GM23338 (cell line): ENCODE results near the gene ACVR1C. TPM values are rescaled to one million over a fixed set of nuclear protein-coding genes. Genes with fewer than 3 reads are reported as not detected.

Experiments
- ATAC-seq: fragments of 200-7000 bp; cut with Tn5 transposase; 3 replicates; pipeline ENCODE4 v1.9.1; 2020
- DNase-seq: peaks from one replicate; pipeline ENCODE4 v3.0.0-alpha.2; 2015; ENCODE audit warnings: low spot score
- H2AFZ ChIP-seq: fragments of 200-600 bp; sonication (generic); 2 replicates; pipeline ENCODE4 v1.8.0; 2016; ENCODE audit warnings: antibody characterized with exemption, mild to moderate bottlenecking, moderate library complexity
- H3F3A ChIP-seq: fragments of 200-600 bp; sonication (generic); replicated peaks from 2 replicates; pipeline ENCODE4 v1.8.0; 2017; ENCODE audit warnings: antibody characterized with exemption, mixed run types, low read depth
- H3K27ac ChIP-seq: fragments of 200-600 bp; sonication (generic); 2 replicates; pipeline ENCODE4 v1.6.1; 2016; ENCODE audit warnings: low read depth
- H3K27me3 ChIP-seq: fragments of 200-600 bp; sonication (generic); 2 replicates; pipeline ENCODE4 v1.8.0; 2016; ENCODE audit warnings: mild to moderate bottlenecking, mixed run types, moderate library complexity; ENCODE audit not compliant: insufficient read depth
- H3K36me3 ChIP-seq: fragments of 200-600 bp; sonication (generic); 2 replicates; pipeline ENCODE4 v1.8.0; 2016; ENCODE audit warnings: mild to moderate bottlenecking; ENCODE audit not compliant: insufficient read depth
- H3K4me1 ChIP-seq: fragments of 200-600 bp; sonication (generic); 2 replicates; pipeline ENCODE4 v1.8.0; 2016; ENCODE audit warnings: mild to moderate bottlenecking, moderate library complexity; ENCODE audit not compliant: insufficient read depth
- H3K4me2 ChIP-seq: fragments of 200-600 bp; sonication (generic); 2 replicates; pipeline ENCODE4 v1.7.1; 2017; ENCODE audit warnings: mixed run types
- H3K4me3 ChIP-seq: fragments of 200-600 bp; sonication (generic); 2 replicates; pipeline ENCODE4 v1.6.1; 2016; ENCODE audit warnings: mixed run types
- H3K79me2 ChIP-seq: fragments of 200-600 bp; sonication (generic); replicated peaks from 2 replicates; pipeline ENCODE4 v1.8.0; 2017; ENCODE audit warnings: mild to moderate bottlenecking; ENCODE audit not compliant: insufficient read depth
- H3K9me2 ChIP-seq: fragments of 200-600 bp; sonication (generic); 2 replicates; pipeline ENCODE4 v1.8.0; 2017; ENCODE audit not compliant: insufficient read depth
- H4K20me1 ChIP-seq: fragments of 200-600 bp; sonication (generic); replicated peaks from 2 replicates; pipeline ENCODE4 v1.8.0; 2017; ENCODE audit warnings: mild to moderate bottlenecking; ENCODE audit not compliant: insufficient read depth
- H3K27ac Mint-ChIP-seq: 2 replicates; pipeline ENCODE4 v1.8.0; 2020; ENCODE audit warnings: inconsistent platforms, mild to moderate bottlenecking, moderate library complexity, mixed read lengths
- H3K27me3 Mint-ChIP-seq: 3 replicates; pipeline ENCODE4 v1.8.0; 2022; ENCODE audit warnings: low read depth, mild to moderate bottlenecking, moderate library complexity, mixed read lengths, inconsistent platforms; ENCODE audit not compliant: insufficient read depth, poor library complexity
- H3K36me3 Mint-ChIP-seq: 3 replicates; pipeline ENCODE4 v1.8.0; 2021; ENCODE audit warnings: low read depth, mild to moderate bottlenecking, inconsistent platforms, moderate library complexity, mixed read lengths
- H3K4me1 Mint-ChIP-seq: 3 replicates; pipeline ENCODE4 v1.8.0; 2020; ENCODE audit warnings: mild to moderate bottlenecking, inconsistent platforms, mixed read lengths
- H3K4me3 Mint-ChIP-seq: 3 replicates; pipeline ENCODE4 v1.8.0; 2021; ENCODE audit warnings: moderate library complexity, mild to moderate bottlenecking, inconsistent platforms, mixed read lengths
- H3K9me3 Mint-ChIP-seq: 3 replicates; pipeline ENCODE4 v1.8.0; 2020; ENCODE audit warnings: moderate library complexity, mild to moderate bottlenecking, inconsistent platforms, mixed read lengths
- CREB1 ChIP-seq: fragments of 250-450 bp; sonication (Bioruptor Pico); IDR thresholded peaks from 2 replicates; pipeline ENCODE4 v1.5.0; 2020; ENCODE audit warnings: low read depth, mild to moderate bottlenecking, moderate library complexity
- ETS1 ChIP-seq: IDR thresholded peaks from 2 replicates; pipeline ENCODE4 v1.6.1; 2016; ENCODE audit warnings: antibody characterized with exemption
- EZH2 ChIP-seq: fragments of 200-600 bp; sonication (generic); IDR thresholded peaks from one replicate; pipeline ENCODE4 v1.8.0; 2017; ENCODE audit warnings: antibody characterized with exemption, mild to moderate bottlenecking, low read depth; ENCODE audit not compliant: unreplicated experiment
- EZH2phosphoT487 ChIP-seq: fragments of 200-600 bp; sonication (generic); IDR thresholded peaks from one replicate; pipeline ENCODE4 v1.8.1; 2018; ENCODE audit warnings: antibody characterized with exemption; ENCODE audit not compliant: unreplicated experiment
- JUNB ChIP-seq: IDR thresholded peaks from one replicate; pipeline ENCODE4 v1.6.1; 2016; ENCODE audit warnings: antibody characterized with exemption; ENCODE audit not compliant: unreplicated experiment
- POLR2AphosphoS5 ChIP-seq: IDR thresholded peaks from 2 replicates; pipeline ENCODE4 v1.6.1; 2016; ENCODE audit warnings: antibody characterized with exemption, low read depth
- polyA plus RNA-seq: library from polyadenylated mRNA; unstranded; fragments of >200 nt; fragmentation: Nextera tagmentation; extraction: Ambion mirVana; gene quantifications from 2 replicates; pipeline ENCODE4 v1.2.1, GENCODE V29; 2016
- total RNA-seq: library from RNA; depleted of rRNA; stranded (reverse); fragments of >200 nt; shearing (Covaris generic); gene quantifications from 2 replicates; pipeline ENCODE4 v1.2.3, GENCODE V29; 2014
- TF ChIP-seq, protein P1 (sequence below): IDR thresholded peaks from one replicate; pipeline ENCODE4 v1.6.1; 2018; ENCODE audit warnings: antibody characterized with exemption; ENCODE audit not compliant: unreplicated experiment
- TF ChIP-seq, protein P2 (sequence below): fragments of 250-450 bp; sonication (Bioruptor Pico); IDR thresholded peaks from 2 replicates; pipeline ENCODE4 v1.5.0; 2020; ENCODE audit warnings: mild to moderate bottlenecking, moderate library complexity

Gene ACVR1C
- total and polyA plus RNA-seq, 2 experiments from 2014 or later, result 0.61 to 0.94 TPM

DNA sequence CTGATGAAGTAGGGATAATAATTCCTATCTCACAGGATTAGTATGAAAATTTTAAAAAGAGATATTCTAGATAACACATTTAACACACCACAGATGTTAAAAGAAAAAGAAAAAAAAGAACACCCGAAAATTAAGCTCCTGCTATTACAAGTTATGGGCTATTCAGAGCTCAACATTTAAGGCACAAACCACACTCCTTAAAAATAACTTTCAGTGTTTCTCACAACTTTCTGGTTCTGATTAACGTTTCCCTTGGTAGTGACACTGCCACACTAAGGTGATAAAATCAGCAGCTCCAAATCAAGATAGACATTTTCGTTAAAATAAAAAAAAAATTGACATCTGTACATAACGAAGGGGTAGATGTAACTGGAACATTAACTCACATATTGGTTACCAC, 26.9 kb downstream of the ACVR1C start:
- TF ChIP-seq, protein P1, sequence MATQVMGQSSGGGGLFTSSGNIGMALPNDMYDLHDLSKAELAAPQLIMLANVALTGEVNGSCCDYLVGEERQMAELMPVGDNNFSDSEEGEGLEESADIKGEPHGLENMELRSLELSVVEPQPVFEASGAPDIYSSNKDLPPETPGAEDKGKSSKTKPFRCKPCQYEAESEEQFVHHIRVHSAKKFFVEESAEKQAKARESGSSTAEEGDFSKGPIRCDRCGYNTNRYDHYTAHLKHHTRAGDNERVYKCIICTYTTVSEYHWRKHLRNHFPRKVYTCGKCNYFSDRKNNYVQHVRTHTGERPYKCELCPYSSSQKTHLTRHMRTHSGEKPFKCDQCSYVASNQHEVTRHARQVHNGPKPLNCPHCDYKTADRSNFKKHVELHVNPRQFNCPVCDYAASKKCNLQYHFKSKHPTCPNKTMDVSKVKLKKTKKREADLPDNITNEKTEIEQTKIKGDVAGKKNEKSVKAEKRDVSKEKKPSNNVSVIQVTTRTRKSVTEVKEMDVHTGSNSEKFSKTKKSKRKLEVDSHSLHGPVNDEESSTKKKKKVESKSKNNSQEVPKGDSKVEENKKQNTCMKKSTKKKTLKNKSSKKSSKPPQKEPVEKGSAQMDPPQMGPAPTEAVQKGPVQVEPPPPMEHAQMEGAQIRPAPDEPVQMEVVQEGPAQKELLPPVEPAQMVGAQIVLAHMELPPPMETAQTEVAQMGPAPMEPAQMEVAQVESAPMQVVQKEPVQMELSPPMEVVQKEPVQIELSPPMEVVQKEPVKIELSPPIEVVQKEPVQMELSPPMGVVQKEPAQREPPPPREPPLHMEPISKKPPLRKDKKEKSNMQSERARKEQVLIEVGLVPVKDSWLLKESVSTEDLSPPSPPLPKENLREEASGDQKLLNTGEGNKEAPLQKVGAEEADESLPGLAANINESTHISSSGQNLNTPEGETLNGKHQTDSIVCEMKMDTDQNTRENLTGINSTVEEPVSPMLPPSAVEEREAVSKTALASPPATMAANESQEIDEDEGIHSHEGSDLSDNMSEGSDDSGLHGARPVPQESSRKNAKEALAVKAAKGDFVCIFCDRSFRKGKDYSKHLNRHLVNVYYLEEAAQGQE, result no peak
- no peak for TF ChIP-seq CREB1 (CRISPR knock-in tag)
- TF ChIP-seq POLR2AphosphoS5, result no peak
- TF ChIP-seq ETS1, result no peak
- TF ChIP-seq EZH2, result no peak
- TF ChIP-seq, protein P2, sequence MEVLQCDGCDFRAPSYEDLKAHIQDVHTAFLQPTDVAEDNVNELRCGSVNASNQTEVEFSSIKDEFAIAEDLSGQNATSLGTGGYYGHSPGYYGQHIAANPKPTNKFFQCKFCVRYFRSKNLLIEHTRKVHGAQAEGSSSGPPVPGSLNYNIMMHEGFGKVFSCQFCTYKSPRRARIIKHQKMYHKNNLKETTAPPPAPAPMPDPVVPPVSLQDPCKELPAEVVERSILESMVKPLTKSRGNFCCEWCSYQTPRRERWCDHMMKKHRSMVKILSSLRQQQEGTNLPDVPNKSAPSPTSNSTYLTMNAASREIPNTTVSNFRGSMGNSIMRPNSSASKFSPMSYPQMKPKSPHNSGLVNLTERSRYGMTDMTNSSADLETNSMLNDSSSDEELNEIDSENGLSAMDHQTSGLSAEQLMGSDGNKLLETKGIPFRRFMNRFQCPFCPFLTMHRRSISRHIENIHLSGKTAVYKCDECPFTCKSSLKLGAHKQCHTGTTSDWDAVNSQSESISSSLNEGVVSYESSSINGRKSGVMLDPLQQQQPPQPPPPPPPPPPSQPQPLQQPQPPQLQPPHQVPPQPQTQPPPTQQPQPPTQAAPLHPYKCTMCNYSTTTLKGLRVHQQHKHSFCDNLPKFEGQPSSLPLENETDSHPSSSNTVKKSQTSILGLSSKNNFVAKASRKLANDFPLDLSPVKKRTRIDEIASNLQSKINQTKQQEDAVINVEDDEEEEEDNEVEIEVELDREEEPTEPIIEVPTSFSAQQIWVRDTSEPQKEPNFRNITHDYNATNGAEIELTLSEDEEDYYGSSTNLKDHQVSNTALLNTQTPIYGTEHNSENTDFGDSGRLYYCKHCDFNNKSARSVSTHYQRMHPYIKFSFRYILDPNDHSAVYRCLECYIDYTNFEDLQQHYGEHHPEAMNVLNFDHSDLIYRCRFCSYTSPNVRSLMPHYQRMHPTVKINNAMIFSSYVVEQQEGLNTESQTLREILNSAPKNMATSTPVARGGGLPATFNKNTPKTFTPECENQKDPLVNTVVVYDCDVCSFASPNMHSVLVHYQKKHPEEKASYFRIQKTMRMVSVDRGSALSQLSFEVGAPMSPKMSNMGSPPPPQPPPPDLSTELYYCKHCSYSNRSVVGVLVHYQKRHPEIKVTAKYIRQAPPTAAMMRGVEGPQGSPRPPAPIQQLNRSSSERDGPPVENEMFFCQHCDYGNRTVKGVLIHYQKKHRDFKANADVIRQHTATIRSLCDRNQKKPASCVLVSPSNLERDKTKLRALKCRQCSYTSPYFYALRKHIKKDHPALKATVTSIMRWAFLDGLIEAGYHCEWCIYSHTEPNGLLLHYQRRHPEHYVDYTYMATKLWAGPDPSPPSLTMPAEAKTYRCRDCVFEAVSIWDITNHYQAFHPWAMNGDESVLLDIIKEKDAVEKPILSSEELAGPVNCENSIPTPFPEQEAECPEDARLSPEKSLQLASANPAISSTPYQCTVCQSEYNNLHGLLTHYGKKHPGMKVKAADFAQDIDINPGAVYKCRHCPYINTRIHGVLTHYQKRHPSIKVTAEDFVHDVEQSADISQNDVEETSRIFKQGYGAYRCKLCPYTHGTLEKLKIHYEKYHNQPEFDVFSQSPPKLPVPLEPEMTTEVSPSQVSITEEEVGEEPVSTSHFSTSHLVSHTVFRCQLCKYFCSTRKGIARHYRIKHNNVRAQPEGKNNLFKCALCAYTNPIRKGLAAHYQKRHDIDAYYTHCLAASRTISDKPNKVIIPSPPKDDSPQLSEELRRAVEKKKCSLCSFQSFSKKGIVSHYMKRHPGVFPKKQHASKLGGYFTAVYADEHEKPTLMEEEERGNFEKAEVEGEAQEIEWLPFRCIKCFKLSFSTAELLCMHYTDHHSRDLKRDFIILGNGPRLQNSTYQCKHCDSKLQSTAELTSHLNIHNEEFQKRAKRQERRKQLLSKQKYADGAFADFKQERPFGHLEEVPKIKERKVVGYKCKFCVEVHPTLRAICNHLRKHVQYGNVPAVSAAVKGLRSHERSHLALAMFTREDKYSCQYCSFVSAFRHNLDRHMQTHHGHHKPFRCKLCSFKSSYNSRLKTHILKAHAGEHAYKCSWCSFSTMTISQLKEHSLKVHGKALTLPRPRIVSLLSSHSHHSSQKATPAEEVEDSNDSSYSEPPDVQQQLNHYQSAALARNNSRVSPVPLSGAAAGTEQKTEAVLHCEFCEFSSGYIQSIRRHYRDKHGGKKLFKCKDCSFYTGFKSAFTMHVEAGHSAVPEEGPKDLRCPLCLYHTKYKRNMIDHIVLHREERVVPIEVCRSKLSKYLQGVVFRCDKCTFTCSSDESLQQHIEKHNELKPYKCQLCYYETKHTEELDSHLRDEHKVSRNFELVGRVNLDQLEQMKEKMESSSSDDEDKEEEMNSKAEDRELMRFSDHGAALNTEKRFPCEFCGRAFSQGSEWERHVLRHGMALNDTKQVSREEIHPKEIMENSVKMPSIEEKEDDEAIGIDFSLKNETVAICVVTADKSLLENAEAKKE (CRISPR knock-in tag), result no peak
- TF ChIP-seq JUNB, result no peak
- no peak for TF ChIP-seq EZH2phosphoT487
- no peak overlapping the region for H3K4me3 ChIP-seq
- no peaks in the 10 kb centered on the region for H4K20me1 ChIP-seq
- no peaks in the 10 kb centered on the region for H3F3A ChIP-seq
- Mint-ChIP-seq H3K4me1 (peaks cover 3% of the 10 kb centered on the region; the same call in 2 of the 3 replicates), H3K36me3 (no peaks in the 10 kb centered on the region), H3K9me3 (no peaks in the 10 kb centered on the region), H3K27ac (no peak overlapping the region), H3K27me3 (peaks cover 6% of the 10 kb centered on the region), H3K4me3 (no peak overlapping the region)
- no peak overlapping the region for H3K4me2 ChIP-seq
- no peaks in the 10 kb centered on the region for H3K36me3 ChIP-seq
- H3K27me3 ChIP-seq, result no peaks in the 10 kb centered on the region; the same call in 1 of the 2 replicates
- no peak for DNase-seq
- H3K79me2 ChIP-seq, result no peaks in the 10 kb centered on the region
- H3K27ac ChIP-seq, result no peak overlapping the region
- peaks cover 4% of the 10 kb centered on the region; the same call in 1 of the 2 replicates for H3K4me1 ChIP-seq
- no peak for ATAC-seq
- H2AFZ ChIP-seq, result no peak overlapping the region
- H3K9me2 ChIP-seq, result no peaks in the 10 kb centered on the region
